Stimulated activated CD8-positive, alpha-beta memory T cell treated with anti-CD3 and anti-CD28 coated beads, Interleukin-15, amount 100 ng/mL, for 24 hours (primary cell): ENCODE data around the gene TGFBI.

Experiments
- DNase-seq: peaks from one replicate; pipeline ENCODE4 v3.0.0-alpha.2; 2020; ENCODE audit warnings: low read depth

TGFBI gene

DNA sequence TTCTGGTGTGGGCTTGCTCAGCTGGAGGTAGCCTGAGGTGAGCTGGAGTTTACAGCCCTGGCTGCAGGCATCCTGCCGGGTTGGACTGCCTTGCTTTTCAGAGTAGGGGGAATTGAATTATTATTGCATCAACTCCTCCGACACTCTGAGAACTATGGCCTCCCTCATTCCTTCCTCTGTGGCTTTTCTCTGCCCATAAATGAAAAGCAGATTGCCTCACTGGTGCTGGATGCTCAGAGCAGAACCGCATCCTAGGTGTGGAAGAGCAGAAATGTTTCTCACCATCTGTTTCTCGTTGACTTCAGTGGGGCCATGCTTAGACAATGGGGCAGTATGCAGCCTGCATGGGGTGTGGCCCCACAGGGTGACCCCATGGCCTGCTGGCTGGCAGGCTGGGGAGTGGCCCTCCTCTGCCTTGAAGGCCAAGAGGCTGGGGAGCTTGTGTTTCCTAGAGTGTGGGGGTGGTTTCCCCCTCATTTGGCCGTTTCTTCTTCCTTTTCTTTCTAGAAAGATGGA is 27.3 kb upstream of the TGFBI start:
- DNase-seq = no peak

GRCh38 chr5:136004436-136004835 is 24.4 kb upstream of the TGFBI start:
- DNase-seq = no peak

DNA sequence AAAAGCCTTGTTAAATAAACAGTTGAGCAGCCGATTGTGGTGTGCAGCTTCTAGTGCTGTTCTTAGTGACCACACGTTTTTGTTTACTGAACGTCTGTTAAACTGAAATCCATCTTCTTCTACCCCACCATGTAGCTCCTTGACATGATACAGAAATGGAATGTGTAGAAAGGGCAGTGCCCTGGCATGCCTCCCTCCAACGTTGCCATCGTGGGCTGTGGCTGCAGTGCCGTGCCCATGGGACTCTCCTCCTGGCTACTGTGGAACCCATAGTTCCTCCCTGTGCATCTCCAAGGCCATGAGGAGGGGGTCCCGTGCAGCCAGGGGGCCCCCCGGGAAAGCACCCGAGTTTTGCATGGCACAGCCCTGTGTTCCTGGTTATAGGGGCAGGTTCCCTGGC is 23.3 kb upstream of the TGFBI start:
- no peak for DNase-seq

GRCh38 chr5:136006164-136006563 is 22.6 kb upstream of the TGFBI start:
- no peak for DNase-seq

GRCh38 chr5:136006761-136007251 is 22.0 kb upstream of the TGFBI start:
- DNase-seq = no peak

- no peak for DNase-seq
Measured at GRCh38 chr5:136007271-136007670, 21.5 kb upstream of the TGFBI start.

DNA sequence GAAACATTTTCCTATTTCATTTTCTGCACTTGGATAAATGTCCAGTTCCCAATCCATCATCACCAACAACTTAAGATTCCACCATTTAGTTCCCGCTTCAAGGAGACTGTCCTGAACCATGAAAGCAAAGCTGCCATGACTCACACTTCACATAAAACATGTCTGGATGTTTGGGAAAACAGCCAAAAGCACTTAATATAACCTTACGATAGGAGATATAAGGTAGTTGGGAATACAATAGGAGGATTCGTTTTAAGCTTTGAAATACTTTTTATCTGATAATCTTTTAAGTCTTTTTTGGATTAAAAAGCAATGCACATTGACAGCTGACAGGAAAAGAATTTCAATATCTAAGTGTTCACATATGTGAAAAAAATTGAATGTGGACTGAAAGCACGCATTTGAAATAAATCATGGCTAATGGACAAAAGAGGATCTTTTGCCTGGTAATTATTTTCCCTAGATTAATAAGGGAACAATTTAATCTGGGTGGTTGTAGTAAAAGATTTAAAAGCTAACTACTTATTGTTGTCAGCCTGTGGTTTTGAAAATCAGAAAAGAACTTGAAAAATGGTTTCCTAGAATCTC is 17.3 kb upstream of the TGFBI start:
- DNase-seq = no peak

DNA sequence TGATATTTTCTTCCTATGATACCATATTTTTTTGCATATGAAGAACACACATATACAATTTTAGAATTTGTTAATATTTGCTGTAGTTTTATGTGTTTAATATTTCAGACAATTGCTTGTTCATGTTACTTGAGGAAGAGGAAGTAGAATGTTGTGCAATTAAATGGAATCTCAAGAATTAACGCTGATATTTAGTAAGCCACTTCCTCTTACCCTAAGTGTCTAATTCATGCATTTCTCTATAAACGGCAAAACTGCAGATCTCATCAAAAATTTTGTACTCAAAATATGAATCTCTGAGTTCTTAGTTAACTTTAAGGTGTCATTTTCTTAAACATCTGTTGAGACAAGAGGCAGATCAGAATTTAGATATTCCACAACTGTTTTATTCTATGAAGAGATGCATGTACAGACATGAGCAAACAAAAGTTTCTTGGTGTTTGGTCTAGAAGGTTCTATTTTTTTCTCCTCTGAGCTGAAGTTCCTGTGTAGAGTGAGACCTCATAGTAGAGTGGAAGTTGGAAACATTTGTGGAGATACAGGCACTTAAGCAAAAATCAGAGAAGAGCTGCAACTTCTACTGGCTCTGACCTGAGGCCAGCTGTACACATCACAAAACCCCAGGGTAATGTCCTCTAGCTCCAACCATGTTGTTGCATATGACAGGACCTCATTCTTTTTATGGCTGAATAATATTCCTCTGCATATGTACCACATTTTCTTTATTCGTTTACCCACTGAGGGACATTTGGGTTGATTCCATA is 16.6 kb upstream of the TGFBI start:
- DNase-seq = no peak

GRCh38 chr5:136013559-136013958 is 15.2 kb upstream of the TGFBI start:
- DNase-seq = no peak

- DNase-seq = no peak
Measured at GRCh38 chr5:136014049-136015002, 14.5 kb upstream of the TGFBI start.

- no peak for DNase-seq
Measured at GRCh38 chr5:136015003-136015375, 13.8 kb upstream of the TGFBI start.

DNA sequence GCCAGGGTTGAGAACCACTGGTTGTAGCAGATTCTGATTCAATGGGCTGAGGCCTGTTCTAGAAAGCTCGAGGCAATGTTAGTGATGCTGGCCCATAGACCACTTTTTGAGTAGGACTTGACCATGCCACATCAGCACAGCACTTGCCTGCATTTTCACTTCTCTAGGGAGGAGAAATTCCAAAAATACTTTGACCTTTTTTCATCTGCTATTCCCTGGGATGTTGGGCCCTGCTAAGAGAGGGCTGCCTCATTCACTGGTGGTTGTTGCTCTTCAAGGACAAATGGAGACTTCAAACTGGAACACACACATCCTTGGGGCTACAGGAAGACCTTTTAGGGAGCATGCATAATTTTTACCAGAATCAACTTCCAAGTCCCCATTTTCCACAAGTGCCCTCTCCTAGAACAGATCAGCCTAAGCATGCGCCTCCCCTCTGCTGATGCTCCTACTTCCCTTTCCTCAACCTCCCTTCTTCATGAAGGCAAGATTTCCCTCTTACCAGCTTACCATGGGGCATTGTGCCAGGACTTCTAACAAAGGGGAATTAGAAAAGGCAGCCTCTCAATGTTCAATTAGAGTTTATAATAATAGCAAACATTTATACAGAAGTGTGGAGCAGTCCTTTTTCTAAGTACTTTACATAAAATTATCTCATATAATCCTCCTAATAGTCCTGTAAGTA is 12.7 kb upstream of the TGFBI start:
- DNase-seq = no peak

GRCh38 chr5:136016945-136017530 is 11.8 kb upstream of the TGFBI start:
- no peak for DNase-seq

GRCh38 chr5:136018814-136019783 is 9.7 kb upstream of the TGFBI start:
- no peak for DNase-seq

DNA sequence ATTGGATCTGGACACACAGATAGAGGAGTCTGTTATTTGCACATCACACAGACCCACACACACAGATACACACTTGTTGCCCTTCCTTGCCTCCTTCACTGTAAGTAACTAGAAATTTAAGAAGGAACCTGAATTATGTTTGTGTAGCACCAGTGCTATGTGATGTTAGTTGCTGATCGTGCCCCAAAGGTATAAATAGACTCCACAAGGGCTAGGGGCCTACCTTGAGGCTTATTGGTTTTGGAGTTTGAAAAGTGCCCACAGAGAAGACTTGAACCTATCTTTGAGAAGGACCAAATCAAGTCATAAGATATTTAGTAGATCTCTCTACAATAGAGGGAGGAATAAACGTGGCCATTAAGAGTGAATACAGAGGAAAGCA is 8.8 kb upstream of the TGFBI start:
- no peak for DNase-seq

GRCh38 chr5:136020383-136021015 is 8.3 kb upstream of the TGFBI start:
- no peak for DNase-seq

GRCh38 chr5:136021016-136021405 is 7.8 kb upstream of the TGFBI start:
- DNase-seq = no peak

DNA sequence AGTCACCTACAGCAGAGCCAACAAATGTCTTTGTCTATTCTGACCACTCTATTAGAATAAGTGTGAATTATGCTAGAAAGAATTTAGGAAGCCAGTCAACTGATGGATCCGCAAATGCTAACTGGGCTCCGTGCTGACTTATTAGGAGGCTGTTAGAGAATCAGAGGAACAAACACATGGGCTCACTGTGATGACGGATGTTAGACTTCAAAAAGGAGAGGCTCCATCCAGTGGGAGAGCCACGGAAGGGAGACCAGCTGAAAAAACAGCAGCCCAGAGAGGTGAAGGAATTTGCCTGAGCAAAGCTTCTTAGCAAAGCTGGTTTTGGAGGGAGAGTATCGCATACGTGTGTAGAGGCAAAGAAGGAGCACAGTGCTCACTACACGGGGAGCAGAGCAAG is 5.8 kb upstream of the TGFBI start:
- DNase-seq = no peak

DNA sequence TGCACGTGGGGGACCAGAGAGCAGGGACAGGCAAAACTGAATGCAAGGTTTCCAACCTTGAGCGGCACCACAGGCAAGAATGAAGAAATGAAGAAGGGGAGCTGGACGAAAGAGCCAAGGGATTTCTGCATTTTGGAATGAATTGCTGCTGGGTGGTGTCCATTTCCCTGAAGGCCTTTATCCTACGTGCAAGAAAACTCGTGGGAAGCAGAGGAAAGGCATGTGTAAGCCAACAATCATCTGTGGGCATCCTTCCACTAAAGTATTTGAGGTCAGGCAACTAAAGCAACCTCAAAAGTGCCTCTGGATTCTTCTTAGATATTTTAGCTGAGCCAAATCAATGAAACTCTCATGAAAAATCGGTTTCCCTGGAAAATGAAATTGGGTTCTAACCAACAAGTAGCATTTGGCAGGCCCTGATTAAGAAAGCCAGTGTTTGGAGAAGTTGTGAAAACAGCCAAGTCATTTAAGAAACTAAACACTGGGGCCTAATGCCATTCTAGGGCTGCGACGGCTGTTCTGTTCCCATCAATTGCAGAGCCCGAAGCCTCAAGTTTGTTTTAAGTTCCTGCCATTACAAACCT is 4.7 kb upstream of the TGFBI start:
- no peak for DNase-seq
